ENCODE results near the gene ZNF121. TPM values are rescaled to one million over a fixed set of nuclear protein-coding genes. Genes with fewer than 3 reads are reported as not detected.

The ZNF121 gene
- total RNA-seq, 1 experiment from 2014 or later, result 56.2 TPM

GRCh38 chr19:9538183-9539058 is 45.9 kb downstream of the ZNF121 start, which contains the start of gene ZNF426:
Gene ZNF426, minus strand, starts transcription at chr19:9538645. Its CDS starts 2,413 bp downstream, at chr19:9536232.
- DNase-seq (ENCODE audit: low read depth), result peak; percentile 82

GRCh38 chr19:9535934-9536333 is 48.4 kb downstream of the ZNF121 start:
- DNase-seq (ENCODE audit: low read depth), result no peak

GRCh38 chr19:9531933-9532332 is 52.4 kb downstream of the ZNF121 start:
- DNase-seq (ENCODE audit: low read depth), result peak; percentile 66

- DNase-seq (ENCODE audit: low read depth), result peak; percentile 3
Measured at GRCh38 chr19:9528757-9529336, 55.5 kb downstream of the ZNF121 start.

GRCh38 chr19:9523885-9524474 is 60.3 kb downstream of the ZNF121 start:
- DNase-seq (ENCODE audit: low read depth), result no peak

Other genes with a start within 250 kb of the ZNF121 start
- 0.19 TPM in 1 of 2 replicates, not detected in the other for gene ZNF177, start 221.5 kb downstream of the ZNF121 start, total RNA-seq (2014; rRNA removed; shearing (Covaris generic))
- gene ZNF266, start 148.9 kb downstream of the ZNF121 start, total RNA-seq (2014; rRNA removed; shearing (Covaris generic)), result 8.1 and 9.3 TPM in 2 replicates
- 0.47 and 0.94 TPM in 2 replicates for gene ZNF560, start 85.9 kb downstream of the ZNF121 start, total RNA-seq (2014; rRNA removed; shearing (Covaris generic))
- 8.3 and 10.8 TPM in 2 replicates for gene ZNF426, start 45.9 kb downstream of the ZNF121 start, total RNA-seq (2014; rRNA removed; shearing (Covaris generic))
- 17.7 and 19.8 TPM in 2 replicates for gene ZNF561, start 36.7 kb upstream of the ZNF121 start, total RNA-seq (2014; rRNA removed; shearing (Covaris generic))
- 25.3 and 26.6 TPM in 2 replicates for gene ZNF562, start 90.6 kb upstream of the ZNF121 start, total RNA-seq (2014; rRNA removed; shearing (Covaris generic))
- 1.9 TPM in 1 of 2 replicates, not detected in the other for gene ZNF846, start 184.2 kb upstream of the ZNF121 start, total RNA-seq (2014; rRNA removed; shearing (Covaris generic))
- gene FBXL12, start 234.6 kb upstream of the ZNF121 start, total RNA-seq (2014; rRNA removed; shearing (Covaris generic)), result 21.2 and 24.3 TPM in 2 replicates
- gene UBL5, start 243.4 kb upstream of the ZNF121 start, total RNA-seq (2014; rRNA removed; shearing (Covaris generic)), result 225 and 406 TPM in 2 replicates